GOT3 (cell line): ENCODE results near the gene SERBP1.

Experiments
- DNase-seq: peaks from one replicate; lab custom pipeline; 2025; ENCODE audit warnings: mixed read lengths; lab: John Stamatoyannopoulos, UW

The SERBP1 gene

DNA sequence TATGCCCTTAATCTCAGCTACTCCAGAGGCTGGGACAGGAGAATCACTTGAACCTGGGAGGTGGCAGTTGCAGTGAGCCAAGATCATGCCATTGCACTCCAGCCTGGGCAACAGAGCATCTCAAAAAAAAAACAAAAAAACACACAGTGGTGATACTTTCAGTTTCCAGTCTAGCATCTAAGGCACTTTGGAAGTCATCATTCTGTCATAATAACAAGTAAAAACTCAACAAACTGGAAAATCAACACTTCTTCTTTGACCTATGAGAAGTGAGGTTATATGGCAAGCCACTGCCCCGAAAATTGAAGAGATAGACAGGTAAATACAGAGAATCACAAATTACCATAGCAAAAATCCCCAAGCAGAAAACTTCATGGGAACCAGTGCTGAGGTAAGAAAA lies 70.6 kb downstream of the SERBP1 start:
- no peak for DNase-seq
